IMR-90 (cell line): ENCODE measurements around the gene ATP9B. TPM values are rescaled to one million over a fixed set of nuclear protein-coding genes. Genes with fewer than 3 reads are reported as not detected.

Source experiments
- ATAC-seq: fragments of 200-7000 bp; cut with Tn5 transposase; 2 replicates; pipeline ENCODE4 v1.9.1; 2020; ENCODE audit warnings: low read depth, mild to moderate bottlenecking, moderate library complexity
- BruUV-seq: library from RNA; stranded (reverse); fragments of 400-500 nt; replicated peaks from 2 replicates; lab custom pipeline; 2021; lab: Mats Ljungman, UMichigan
- CTCF ChIA-PET: fragments of 300-600 bp; formaldehyde crosslinking; extraction: SDS; loops from one replicate; lab custom pipeline; 2021; ENCODE audit warnings: antibody characterized with exemption; lab: Yijun Ruan, JAX
- POLR2A ChIA-PET: fragments of 300-600 bp; sonication (Branson Sonifier 250); formaldehyde crosslinking; loops from one replicate; lab custom pipeline; 2022; ENCODE audit warnings: antibody characterized with exemption; ENCODE audit not compliant: unreplicated experiment; lab: Charles Lee
- DNase-seq: peaks from one replicate; pipeline ENCODE4 v3.0.0; 2013
- H2AFZ ChIP-seq: replicated peaks from 2 replicates; pipeline ENCODE3; 2013; ENCODE audit warnings: low read length, mild to moderate bottlenecking; ENCODE audit not compliant: poor library complexity
- H2AK5ac ChIP-seq: 2 replicates; pipeline ENCODE4 v1.6.1; 2013; ENCODE audit warnings: low read depth, low read length, inconsistent platforms
- H2AK9ac ChIP-seq: replicated peaks from 2 replicates; pipeline ENCODE3; 2013; ENCODE audit warnings: mild to moderate bottlenecking, low read depth, low read length, moderate library complexity; ENCODE audit not compliant: poor library complexity
- H2BK120ac ChIP-seq: 2 replicates; pipeline ENCODE4 v1.6.1; 2013; ENCODE audit warnings: low read depth, low read length, inconsistent platforms
- H2BK15ac ChIP-seq: 3 replicates; pipeline ENCODE4 v1.6.1; 2013; ENCODE audit warnings: low read depth, low read length, inconsistent platforms
- H2BK20ac ChIP-seq: 2 replicates; pipeline ENCODE4 v1.6.1; 2013; ENCODE audit warnings: low read depth, mild to moderate bottlenecking, inconsistent platforms, low read length, moderate library complexity
- H2BK5ac ChIP-seq: 2 replicates; pipeline ENCODE4 v1.6.1; 2013; ENCODE audit warnings: mild to moderate bottlenecking, low read depth, low read length, inconsistent platforms; ENCODE audit not compliant: poor library complexity, severe bottlenecking
- H3K14ac ChIP-seq: replicated peaks from 2 replicates; pipeline ENCODE4 v1.6.1; 2013; ENCODE audit warnings: low read depth, low read length, inconsistent platforms
- H3K18ac ChIP-seq: 2 replicates; pipeline ENCODE4 v1.6.1; 2013; ENCODE audit warnings: low read depth, low read length, control low read depth
- H3K23ac ChIP-seq: 2 replicates; pipeline ENCODE4 v1.6.1; 2013; ENCODE audit warnings: low read depth, low read length, inconsistent platforms
- H3K27ac ChIP-seq: 2 replicates; pipeline ENCODE4 v1.5.1; 2013; ENCODE audit warnings: mild to moderate bottlenecking, control low read depth, low read length; ENCODE audit not compliant: insufficient read depth
- H3K27me3 ChIP-seq: 2 replicates; pipeline ENCODE4 v1.6.1; 2013; ENCODE audit warnings: low read length; ENCODE audit not compliant: control insufficient read depth, insufficient read depth
- H3K36me3 ChIP-seq: 2 replicates; pipeline ENCODE4 v1.6.1; 2013; ENCODE audit warnings: low read length, mixed read lengths; ENCODE audit not compliant: control insufficient read depth, insufficient read depth
- H3K4ac ChIP-seq: 2 replicates; pipeline ENCODE4 v1.6.1; 2013; ENCODE audit warnings: low read depth, low read length, inconsistent platforms
- H3K4me1 ChIP-seq: 2 replicates; pipeline ENCODE4 v1.6.1; 2013; ENCODE audit warnings: low read length, mixed read lengths; ENCODE audit not compliant: control insufficient read depth, insufficient read depth
- H3K4me2 ChIP-seq: 2 replicates; pipeline ENCODE4 v1.6.1; 2013; ENCODE audit warnings: low read depth, mild to moderate bottlenecking, control low read depth, low read length, moderate library complexity
- H3K4me3 ChIP-seq: 2 replicates; pipeline ENCODE4 v1.5.1; 2013; ENCODE audit warnings: low read depth, mild to moderate bottlenecking, control low read depth, low read length, moderate library complexity; ENCODE audit not compliant: insufficient read depth
- H3K56ac ChIP-seq: 2 replicates; pipeline ENCODE4 v1.6.1; 2013; ENCODE audit warnings: low read length, inconsistent platforms; ENCODE audit not compliant: insufficient read depth; ENCODE audit errors: extremely low read depth
- H3K79me1 ChIP-seq, 2 experiments: 2 replicates each; pipeline ENCODE4 v1.6.1; 2013; ENCODE audit warnings: low read length in 2 of 2, inconsistent platforms in 1 of 2, low read depth in 1 of 2
- H3K9ac ChIP-seq: 2 replicates; pipeline ENCODE4 v1.6.1; 2013; ENCODE audit warnings: low read depth, low read length, control low read depth
- H3K9me1 ChIP-seq: 2 replicates; pipeline ENCODE4 v1.6.1; 2013; ENCODE audit warnings: low read length, inconsistent platforms; ENCODE audit not compliant: insufficient read depth
- H3K9me3 ChIP-seq: 2 replicates; pipeline ENCODE4 v1.6.1; 2013; ENCODE audit warnings: low read length; ENCODE audit not compliant: control insufficient read depth, insufficient read depth
- H4K20me1 ChIP-seq: 2 replicates; pipeline ENCODE4 v1.6.1; 2013; ENCODE audit warnings: low read length, inconsistent platforms; ENCODE audit not compliant: insufficient read depth
- H4K5ac ChIP-seq: 2 replicates; pipeline ENCODE4 v1.6.1; 2013; ENCODE audit warnings: mild to moderate bottlenecking, low read depth, low read length, control low read depth
- H4K8ac ChIP-seq, 2 experiments: 2 replicates each; pipeline ENCODE4 v1.6.1; 2013; ENCODE audit warnings: low read depth in 2 of 2, low read length in 2 of 2, control low read depth in 1 of 2, inconsistent platforms in 1 of 2
- H4K91ac ChIP-seq: 2 replicates; pipeline ENCODE4 v1.6.1; 2013; ENCODE audit warnings: low read depth, low read length, inconsistent platforms; ENCODE audit not compliant: insufficient read depth
- BHLHE40 ChIP-seq: fragments of 150-350 bp; IDR thresholded peaks from 2 replicates; pipeline ENCODE4 v1.6.1; 2016; ENCODE audit warnings: mild to moderate bottlenecking, low read depth, low read length
- CHD1 ChIP-seq: IDR thresholded peaks from 2 replicates; pipeline ENCODE4 v1.6.1; 2012; ENCODE audit warnings: low read depth, low read length, improper control_type of control experiment
- FOS ChIP-seq: fragments of 150-350 bp; IDR thresholded peaks from 2 replicates; pipeline ENCODE4 v1.6.1; 2016; ENCODE audit warnings: low read depth, low read length
- MAFK ChIP-seq: IDR thresholded peaks from 2 replicates; pipeline ENCODE4 v1.6.1; 2012; ENCODE audit warnings: low read depth, low read length, improper control_type of control experiment
- MAZ ChIP-seq: IDR thresholded peaks from 2 replicates; pipeline ENCODE4 v1.6.1; 2012; ENCODE audit warnings: low read depth, mild to moderate bottlenecking, low read length, improper control_type of control experiment, moderate library complexity, borderline replicate concordance
- MXI1 ChIP-seq: IDR thresholded peaks from 2 replicates; pipeline ENCODE4 v1.6.1; 2012; ENCODE audit warnings: low read depth, mild to moderate bottlenecking, low read length, moderate library complexity, borderline replicate concordance
- NFE2L2 ChIP-seq: fragments of 150-350 bp; IDR thresholded peaks from 2 replicates; pipeline ENCODE4 v1.6.1; 2016; ENCODE audit warnings: low read depth, mild to moderate bottlenecking, low read length
- POLR2A ChIP-seq: IDR thresholded peaks from 2 replicates; pipeline ENCODE4 v1.6.1; 2012; ENCODE audit warnings: mild to moderate bottlenecking, low read depth, low read length
- RAD21 ChIP-seq: IDR thresholded peaks from 2 replicates; pipeline ENCODE4 v1.6.1; 2012; ENCODE audit warnings: low read length, improper control_type of control experiment
- RCOR1 ChIP-seq: IDR thresholded peaks from 2 replicates; pipeline ENCODE4 v1.6.1; 2012; ENCODE audit warnings: mild to moderate bottlenecking, low read length, improper control_type of control experiment; ENCODE audit not compliant: insufficient replicate concordance
- SMC3 ChIP-seq: fragments of 150-350 bp; IDR thresholded peaks from 2 replicates; pipeline ENCODE4 v1.6.1; 2016; ENCODE audit warnings: low read depth, mild to moderate bottlenecking, antibody characterized with exemption, low read length, moderate library complexity
- WGBS, 2 experiments: methylation state at CpG; one replicate each; pipeline versions ENCODE4 v1.1.5 to v1.1.7; 2013; ENCODE audit warnings: missing lambda C conversion rate in 2 of 2; ENCODE audit not compliant: insufficient read length in 1 of 2; ENCODE audit errors: extremely low coverage in 2 of 2; 5-methylcytosine and 5-hydroxymethylcytosine counted together
- dilution Hi-C: fragments of 300-500 bp; cut with HindIII; formaldehyde crosslinking; loops from one replicate; pipeline ENCODE4 v1.14.3; 2018; ENCODE audit warnings: low sequenced_read_pairs; ENCODE audit not compliant: unreplicated experiment
- in situ Hi-C: fragments of 300-500 bp; cut with MboI; formaldehyde crosslinking; loops from 3 replicates; pipeline ENCODE4 v1.14.3; 2019; ENCODE audit warnings: low sequenced_read_pairs, inconsistent platforms, mixed read lengths
- intact Hi-C: fragments of 100-400 bp; cut with micrococcal nuclease; formaldehyde crosslinking; loops from 2 replicates; pipeline ENCODE4 v1.10.0; 2022
- polyA plus RNA-seq, 3 experiments: library from polyadenylated mRNA; depleted of rRNA; stranded (reverse); fragments of >200 nt; gene quantifications; 2 replicates each; pipeline ENCODE4 v1.2.3, GENCODE V29; 2012; ENCODE audit warnings: low replicate concordance in 1 of 3
- total RNA-seq: library from RNA; depleted of rRNA; stranded (reverse); fragments of >200 nt; gene quantifications from 2 replicates; pipeline ENCODE4 v1.2.3, GENCODE V29; 2012
- TF ChIP-seq, protein P1 (sequence below): fragments of 150-350 bp; IDR thresholded peaks from 2 replicates; pipeline ENCODE4 v1.6.1; 2016; ENCODE audit warnings: low read depth, mild to moderate bottlenecking, low read length, moderate library complexity, borderline replicate concordance
- TF ChIP-seq, protein P2 (sequence below): fragments of 150-350 bp; IDR thresholded peaks from 2 replicates; pipeline ENCODE4 v1.6.1; 2017; ENCODE audit warnings: mild to moderate bottlenecking, antibody characterized with exemption, low read length, low read depth
- TF ChIP-seq, protein P3 (sequence below): conservative IDR thresholded peaks from 2 replicates; pipeline ENCODE4 v1.5.1; 2012; ENCODE audit warnings: mild to moderate bottlenecking, low read depth, low read length, improper control_type of control experiment

Gene ATP9B
- total and polyA plus RNA-seq, 2 of the 4 experiments (the other 2 are of a cell fraction) = 11.0 to 11.5 TPM

DNA sequence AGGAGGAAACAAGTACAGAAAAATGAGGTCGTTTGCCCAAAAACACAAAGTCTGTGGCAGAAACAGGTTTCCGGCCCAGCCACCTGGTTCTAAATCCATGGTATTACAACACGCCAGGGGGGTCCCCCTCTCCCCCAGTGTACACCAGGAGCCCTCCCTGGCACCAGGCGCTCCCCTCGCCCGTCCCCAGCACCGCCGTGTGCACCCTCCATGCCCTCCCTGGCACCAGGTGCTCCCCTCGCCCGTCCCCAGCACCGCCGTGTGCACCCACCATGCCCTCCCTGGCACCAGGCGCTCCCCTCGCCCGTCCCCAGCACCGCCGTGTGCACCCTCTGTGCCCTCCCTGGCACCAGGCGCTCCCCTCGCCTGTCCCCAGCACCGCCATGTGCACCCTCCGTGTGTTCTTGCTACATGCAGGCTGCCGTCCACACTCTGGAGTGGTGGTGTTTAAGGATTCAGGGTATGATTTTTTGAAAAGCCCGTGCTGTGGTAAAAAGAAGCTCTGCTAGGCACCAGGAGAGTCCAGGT, 266.7 kb downstream of the ATP9B start:
- CTCF ChIA-PET = no interaction called here
- Histone ChIP-seq H3K9me1 (peaks cover 3% of the 10 kb centered on the region; the same call in 1 of the 2 replicates), H3K36me3 (peaks cover 17% of the 10 kb centered on the region), H4K20me1 (no peaks in the 10 kb centered on the region), H3K56ac (no peak overlapping the region), H3K27ac (no peak overlapping the region), H4K8ac (no peak overlapping the region), H3K14ac (no peak overlapping the region), H4K91ac (no peak overlapping the region), H2AK5ac (no peak overlapping the region), H2BK5ac (no peak overlapping the region), H3K79me1 (no peaks in the 10 kb centered on the region), H3K4me1 (no peaks in the 10 kb centered on the region), H3K23ac (no peak overlapping the region), H3K9me3 (no peaks in the 10 kb centered on the region), H3K4ac (no peak overlapping the region), H2AFZ (no peak overlapping the region), H3K9ac (no peak overlapping the region), H3K27me3 (no peaks in the 10 kb centered on the region), H2BK15ac (no peak overlapping the region), H2BK120ac (no peak overlapping the region), H4K5ac (no peak overlapping the region), H3K4me2 (no peak overlapping the region), H2AK9ac (no peak overlapping the region), H3K18ac (no peak overlapping the region), H3K4me3 (no peak overlapping the region), H2BK20ac (no peak overlapping the region)
- dilution Hi-C loops = no loop called here
- TF ChIP-seq, protein P1, sequence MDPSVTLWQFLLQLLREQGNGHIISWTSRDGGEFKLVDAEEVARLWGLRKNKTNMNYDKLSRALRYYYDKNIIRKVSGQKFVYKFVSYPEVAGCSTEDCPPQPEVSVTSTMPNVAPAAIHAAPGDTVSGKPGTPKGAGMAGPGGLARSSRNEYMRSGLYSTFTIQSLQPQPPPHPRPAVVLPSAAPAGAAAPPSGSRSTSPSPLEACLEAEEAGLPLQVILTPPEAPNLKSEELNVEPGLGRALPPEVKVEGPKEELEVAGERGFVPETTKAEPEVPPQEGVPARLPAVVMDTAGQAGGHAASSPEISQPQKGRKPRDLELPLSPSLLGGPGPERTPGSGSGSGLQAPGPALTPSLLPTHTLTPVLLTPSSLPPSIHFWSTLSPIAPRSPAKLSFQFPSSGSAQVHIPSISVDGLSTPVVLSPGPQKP = no peak
- no peak for TF ChIP-seq BHLHE40
- no peak for TF ChIP-seq POLR2A
- TF ChIP-seq RCOR1 = no peak
- TF ChIP-seq NFE2L2 = no peak
- no peak for TF ChIP-seq MXI1
- TF ChIP-seq, protein P2, sequence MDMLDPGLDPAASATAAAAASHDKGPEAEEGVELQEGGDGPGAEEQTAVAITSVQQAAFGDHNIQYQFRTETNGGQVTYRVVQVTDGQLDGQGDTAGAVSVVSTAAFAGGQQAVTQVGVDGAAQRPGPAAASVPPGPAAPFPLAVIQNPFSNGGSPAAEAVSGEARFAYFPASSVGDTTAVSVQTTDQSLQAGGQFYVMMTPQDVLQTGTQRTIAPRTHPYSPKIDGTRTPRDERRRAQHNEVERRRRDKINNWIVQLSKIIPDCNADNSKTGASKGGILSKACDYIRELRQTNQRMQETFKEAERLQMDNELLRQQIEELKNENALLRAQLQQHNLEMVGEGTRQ = no peak
- TF ChIP-seq MAFK = no peak
- TF ChIP-seq SMC3 = no peak
- TF ChIP-seq RAD21 = no peak
- TF ChIP-seq CHD1 = no peak
- TF ChIP-seq MAZ = no peak
- TF ChIP-seq FOS = no peak
- TF ChIP-seq, protein P3, sequence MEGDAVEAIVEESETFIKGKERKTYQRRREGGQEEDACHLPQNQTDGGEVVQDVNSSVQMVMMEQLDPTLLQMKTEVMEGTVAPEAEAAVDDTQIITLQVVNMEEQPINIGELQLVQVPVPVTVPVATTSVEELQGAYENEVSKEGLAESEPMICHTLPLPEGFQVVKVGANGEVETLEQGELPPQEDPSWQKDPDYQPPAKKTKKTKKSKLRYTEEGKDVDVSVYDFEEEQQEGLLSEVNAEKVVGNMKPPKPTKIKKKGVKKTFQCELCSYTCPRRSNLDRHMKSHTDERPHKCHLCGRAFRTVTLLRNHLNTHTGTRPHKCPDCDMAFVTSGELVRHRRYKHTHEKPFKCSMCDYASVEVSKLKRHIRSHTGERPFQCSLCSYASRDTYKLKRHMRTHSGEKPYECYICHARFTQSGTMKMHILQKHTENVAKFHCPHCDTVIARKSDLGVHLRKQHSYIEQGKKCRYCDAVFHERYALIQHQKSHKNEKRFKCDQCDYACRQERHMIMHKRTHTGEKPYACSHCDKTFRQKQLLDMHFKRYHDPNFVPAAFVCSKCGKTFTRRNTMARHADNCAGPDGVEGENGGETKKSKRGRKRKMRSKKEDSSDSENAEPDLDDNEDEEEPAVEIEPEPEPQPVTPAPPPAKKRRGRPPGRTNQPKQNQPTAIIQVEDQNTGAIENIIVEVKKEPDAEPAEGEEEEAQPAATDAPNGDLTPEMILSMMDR = no peak
- 97% methylated on average over 16 of the region's 23 CpGs; no CpG with 5 or more reads in 1 of the 2 experiments for WGBS, 2 experiments
- BruUV-seq = no TSS peak
- no peak for DNase-seq
- POLR2A ChIA-PET = no interaction called here
- intact Hi-C loops = no loop called here
- in situ Hi-C loops = no loop called here
- no peak for ATAC-seq
